ENCODE data around the gene FUT7.

- TF ChIP-seq CTCF (IDR thresholded peaks at IDR 0.05) (no peak), POLR2A (IDR thresholded peaks at IDR 0.05) (no peak)
Measured at GRCh38 chr9:137057545-137057944, 25.7 kb upstream of the FUT7 start.
